Motor neuron (in vitro differentiated cells): ENCODE results near the gene ZNF319. TPM values are rescaled to one million over a fixed set of nuclear protein-coding genes. Genes with fewer than 3 reads are reported as not detected.

ENCODE experiments used
- ATAC-seq, 8 experiments: fragments of 200-7000 bp; cut with Tn5 transposase; replicated peaks in 6 of 8; 2 replicates each; pipeline ENCODE4 v1.8.0; 2021; ENCODE audit warnings: mild to moderate bottlenecking in 8 of 8, moderate library complexity in 8 of 8
- H3K27ac ChIP-seq, 2 donors: fragments of 250-450 bp; sonication (Bioruptor Pico); 2 replicates each; pipeline ENCODE4 v1.9.0; 2021; ENCODE audit warnings: antibody characterized with exemption in 2 of 2, mild to moderate bottlenecking in 2 of 2, moderate library complexity in 1 of 2
- H3K4me1 ChIP-seq, 2 donors: fragments of 250-450 bp; sonication (Bioruptor Pico); replicated peaks in 1 of 2; 2 replicates each; pipeline ENCODE4 v1.6.1; 2021; ENCODE audit warnings: antibody characterized with exemption in 2 of 2, mild to moderate bottlenecking in 2 of 2, moderate library complexity in 1 of 2
- H3K4me3 ChIP-seq, 5 donors: fragments of 250-450 bp; sonication (Bioruptor Pico); 2 replicates each; pipeline ENCODE4 v1.9.0; 2021; ENCODE audit warnings: antibody characterized with exemption in 5 of 5, mild to moderate bottlenecking in 5 of 5, moderate library complexity in 4 of 5
- WGBS, 10 experiments: fragments of 450-650 bp; shearing (Covaris generic); methylation state at CpG; one replicate each; pipeline ENCODE4 v1.0.0; 2022; 5-methylcytosine and 5-hydroxymethylcytosine counted together
- in situ Hi-C, 9 experiments: fragments of 400-800 bp; cut with MboI; loops; one replicate each; pipeline ENCODE4 v1.15.0; 2021; ENCODE audit warnings: low sequenced_read_pairs in 9 of 9, low pct_unique_long_range_greater_than_20kb in 2 of 9; ENCODE audit not compliant: unreplicated experiment in 9 of 9
- total RNA-seq, 8 experiments: library from RNA; unstranded; fragments of 300-600 nt; gene quantifications; 2 replicates each; pipeline versions ENCODE4 v1.2.3 to v1.2.4, GENCODE V29; 2022

Gene ZNF319
- total RNA-seq, 8 experiments from 2014 or later: 3.5 to 7.4 (median 5.2) TPM

GRCh38 chr16:57948027-57948426, 52.4 kb downstream of the ZNF319 start:
- in situ Hi-C loops: no loop called here
- 67 to 100% (median 86%) methylated on average over 1 to 3 of the region's 5 CpGs; no CpG with 5 or more reads in 5 of the 10 experiments for WGBS, 10 experiments

GRCh38 chr16:57947261-57947660, 53.2 kb downstream of the ZNF319 start:
- peaks cover 17 to 19% of the 10 kb centered on the region in 2 donors for H3K4me1 ChIP-seq
- no peak for ATAC-seq
- in situ Hi-C loops: no loop called here
- H3K4me3 ChIP-seq: no peak overlapping the region
- H3K27ac ChIP-seq: peak overlapping the region; percentile 64 to 86
- whole genome bisulfite sequencing, 10 experiments: 40 to 100% (median 83%) methylated on average over 1 of the region's 2 CpGs; no CpG with 5 or more reads in 5 of the 10 experiments

More at GRCh38 chr16:57948027-57948426, 52.4 kb downstream of the ZNF319 start:
- ATAC-seq: no peak
- no peak overlapping the region for H3K4me3 ChIP-seq
- H3K27ac ChIP-seq: no peak overlapping the region
- peaks cover 17 to 19% of the 10 kb centered on the region in 2 donors for H3K4me1 ChIP-seq

- no peak overlapping the region for H3K4me3 ChIP-seq
- WGBS, 10 experiments: 20 to 100% (median 56%) methylated on average over 1 to 7 of the region's 13 CpGs; no CpG with 5 or more reads in 2 of the 10 experiments
- H3K4me1 ChIP-seq: peaks cover 17 to 19% of the 10 kb centered on the region in 2 donors
- in situ Hi-C loops: no loop called here
- ATAC-seq: peak in 5 of 8 experiments; percentile 93 to 97 (median 94)
- peak overlapping the region; percentile 79 to 86 for H3K27ac ChIP-seq
Measured at GRCh38 chr16:57946181-57946801, 54.2 kb downstream of the ZNF319 start.

DNA sequence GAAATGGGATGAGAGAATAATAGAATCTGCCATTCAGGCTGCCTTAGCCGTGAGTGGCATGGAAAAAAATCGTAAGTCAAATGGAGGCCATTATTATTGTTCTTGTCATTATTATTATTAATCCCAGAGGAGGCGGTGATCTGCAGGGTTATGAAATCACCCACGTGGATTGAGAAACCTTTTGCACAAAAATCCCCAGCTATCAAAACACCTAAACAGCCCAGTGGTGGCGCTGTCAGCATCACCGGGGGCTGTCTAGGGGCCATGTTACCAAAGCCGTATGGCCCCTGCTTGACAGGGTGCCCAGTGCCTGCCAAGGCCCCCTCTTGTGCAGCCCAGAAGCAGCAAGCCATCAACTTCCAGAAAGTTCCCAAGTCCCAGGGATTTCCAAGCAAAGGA, 54.7 kb downstream of the ZNF319 start:
- ATAC-seq: no peak
- in situ Hi-C loops: no loop called here
- WGBS, 10 experiments: 0 to 100% (median 43%) methylated on average over 1 to 5 of the region's 7 CpGs; no CpG with 5 or more reads in 4 of the 10 experiments
- Histone ChIP-seq H3K27ac (peak overlapping the region; percentile 79 to 86), H3K4me1 (peaks cover 17 to 19% of the 10 kb centered on the region in 2 donors), H3K4me3 (no peak overlapping the region)

DNA sequence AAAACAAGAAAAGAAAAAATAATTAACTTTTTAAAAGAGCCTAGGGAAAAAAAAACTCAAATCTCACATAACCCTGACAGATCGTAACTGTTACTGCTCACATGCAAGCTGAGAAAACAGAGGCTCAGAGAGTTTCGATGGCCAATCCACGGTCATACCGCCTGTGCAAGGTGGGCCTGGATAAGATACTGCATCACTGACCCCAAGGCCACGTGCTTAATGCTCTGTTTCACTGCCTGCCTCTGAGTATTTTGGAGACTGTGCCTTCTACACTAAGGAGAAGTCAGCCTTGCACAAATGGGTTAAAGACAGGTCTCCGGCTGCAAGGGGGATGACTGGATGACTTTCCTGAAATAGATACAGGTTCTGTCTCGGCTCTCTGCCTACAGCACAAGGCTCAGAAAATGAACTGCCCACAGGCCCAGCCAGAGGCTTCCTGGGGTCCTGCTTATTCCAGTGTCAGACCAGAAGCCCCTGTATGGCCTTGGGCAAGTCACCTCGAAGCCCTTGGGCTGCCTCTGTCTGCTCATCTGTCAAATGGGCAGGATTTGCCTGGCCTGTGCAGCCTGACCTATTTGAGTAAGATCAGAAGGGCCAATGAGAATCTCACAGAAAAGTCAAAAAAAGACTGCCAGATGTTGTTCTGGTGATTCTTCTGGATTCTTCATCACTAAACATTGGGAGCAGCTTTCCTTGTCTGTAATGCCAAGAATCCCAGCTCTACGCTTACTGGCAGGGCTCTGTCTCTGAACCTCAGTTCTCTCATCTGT, 55.3 kb downstream of the ZNF319 start:
- Histone ChIP-seq H3K4me1 (peaks cover 17 to 19% of the 10 kb centered on the region in 2 donors), H3K4me3 (no peak overlapping the region), H3K27ac (peak overlapping the region in 1 of 2 donors; percentile 86)
- ATAC-seq: no peak
- WGBS, 10 experiments: 69 to 100% (median 78%) methylated on average over 1 to 8 of the region's 9 CpGs
- in situ Hi-C loops: no loop called here

Other genes with a start within 250 kb of the ZNF319 start
- 10 to 100 TPM in 3 of 8 experiments, 1 to 10 TPM in 5; 2.7 to 32.4 (median 8.2) TPM for gene KIFC3, start 198.2 kb downstream of the ZNF319 start, total RNA-seq
- 1 to 10 TPM in 4 of 8 experiments, under 1 TPM in 3, not detected in 1; 0.05 to 2.1 (median 1.2) TPM for gene CNGB1, start 29.5 kb downstream of the ZNF319 start, total RNA-seq
- gene USB1, start 735 bp upstream of the ZNF319 start, total RNA-seq: 10 to 100 TPM; 10.9 to 40.0 (median 16.2) TPM
- gene MMP15, start 25.1 kb upstream of the ZNF319 start, total RNA-seq: 10 to 100 TPM in 5 of 8 experiments, 1 to 10 TPM in 3; 2.6 to 30.3 (median 14.8) TPM
- 10 to 100 TPM; 36.8 to 92.8 (median 67.3) TPM for gene CFAP20, start 128.7 kb upstream of the ZNF319 start, total RNA-seq
- gene CSNK2A2, start 197.4 kb upstream of the ZNF319 start, total RNA-seq: 10 to 100 TPM; 20.8 to 72.6 (median 33.4) TPM